ENCODE measurements around the gene HOXC9. TPM values are rescaled to one million over a fixed set of nuclear protein-coding genes. Genes with fewer than 3 reads are reported as not detected.
A peak's percentile ranks its signal among the peaks of the same experiment; 100 is the strongest.

Gene HOXC9
- total RNA-seq, 6 donors from 2014 or later, result 0.17 to 0.23 TPM; not detected in 4

DNA sequence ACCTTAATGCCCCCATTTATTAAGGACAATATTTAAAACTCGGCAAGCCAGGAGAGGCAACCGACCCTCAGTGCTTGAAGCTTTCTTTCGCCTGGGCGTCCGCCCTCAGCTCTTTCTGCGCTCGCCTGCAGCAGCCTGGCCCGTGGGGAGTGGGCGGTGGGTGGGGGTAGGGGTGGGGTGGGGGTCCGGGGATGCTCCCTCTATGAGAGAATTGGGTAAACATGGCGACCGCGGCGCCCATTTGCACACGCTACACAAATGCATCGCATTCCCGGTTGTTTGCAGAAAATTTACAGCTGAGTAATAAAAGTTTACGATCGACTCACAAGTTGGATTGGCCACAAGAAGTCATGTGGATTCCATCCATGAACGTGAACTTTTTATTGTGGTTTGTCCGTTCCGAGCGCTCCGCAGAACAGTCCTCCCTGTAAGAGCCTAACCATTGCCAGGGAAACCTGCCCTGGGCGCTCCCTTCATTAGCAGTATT, 16.6 kb downstream of the HOXC9 start:
- no peaks in the 10 kb centered on the region for H3K9me3 ChIP-seq
- ATAC-seq (ENCODE audit: low FRiP score in 2 of 2), result peak in 1 of 2 donors; percentile 26
- H3K36me3 ChIP-seq, result no peaks in the 10 kb centered on the region
- H3K4me3 ChIP-seq, result no peak overlapping the region
- H3K27ac ChIP-seq, result no peak overlapping the region
- WGBS, 2 donors, result 3 to 6% methylated on average over 24 to 25 of the region's 25 CpGs
- peak in 1 of 2 donors; percentile 35 for DNase-seq
- TF ChIP-seq EP300 (IDR thresholded peaks at IDR 0.05), result no peak
- TF ChIP-seq, protein P1, sequence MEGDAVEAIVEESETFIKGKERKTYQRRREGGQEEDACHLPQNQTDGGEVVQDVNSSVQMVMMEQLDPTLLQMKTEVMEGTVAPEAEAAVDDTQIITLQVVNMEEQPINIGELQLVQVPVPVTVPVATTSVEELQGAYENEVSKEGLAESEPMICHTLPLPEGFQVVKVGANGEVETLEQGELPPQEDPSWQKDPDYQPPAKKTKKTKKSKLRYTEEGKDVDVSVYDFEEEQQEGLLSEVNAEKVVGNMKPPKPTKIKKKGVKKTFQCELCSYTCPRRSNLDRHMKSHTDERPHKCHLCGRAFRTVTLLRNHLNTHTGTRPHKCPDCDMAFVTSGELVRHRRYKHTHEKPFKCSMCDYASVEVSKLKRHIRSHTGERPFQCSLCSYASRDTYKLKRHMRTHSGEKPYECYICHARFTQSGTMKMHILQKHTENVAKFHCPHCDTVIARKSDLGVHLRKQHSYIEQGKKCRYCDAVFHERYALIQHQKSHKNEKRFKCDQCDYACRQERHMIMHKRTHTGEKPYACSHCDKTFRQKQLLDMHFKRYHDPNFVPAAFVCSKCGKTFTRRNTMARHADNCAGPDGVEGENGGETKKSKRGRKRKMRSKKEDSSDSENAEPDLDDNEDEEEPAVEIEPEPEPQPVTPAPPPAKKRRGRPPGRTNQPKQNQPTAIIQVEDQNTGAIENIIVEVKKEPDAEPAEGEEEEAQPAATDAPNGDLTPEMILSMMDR (IDR thresholded peaks at IDR 0.05), result no peak
- no peak for TF ChIP-seq POLR2AphosphoS5 (IDR thresholded peaks at IDR 0.05)
- TF ChIP-seq POLR2A (IDR thresholded peaks at IDR 0.05), result no peak
- peaks cover 26 to 35% (median 33%) of the 10 kb centered on the region in 4 donors for H3K4me1 ChIP-seq
- peaks cover 1 to 88% (median 43%) of the 10 kb centered on the region in 4 donors for H3K27me3 ChIP-seq

DNA sequence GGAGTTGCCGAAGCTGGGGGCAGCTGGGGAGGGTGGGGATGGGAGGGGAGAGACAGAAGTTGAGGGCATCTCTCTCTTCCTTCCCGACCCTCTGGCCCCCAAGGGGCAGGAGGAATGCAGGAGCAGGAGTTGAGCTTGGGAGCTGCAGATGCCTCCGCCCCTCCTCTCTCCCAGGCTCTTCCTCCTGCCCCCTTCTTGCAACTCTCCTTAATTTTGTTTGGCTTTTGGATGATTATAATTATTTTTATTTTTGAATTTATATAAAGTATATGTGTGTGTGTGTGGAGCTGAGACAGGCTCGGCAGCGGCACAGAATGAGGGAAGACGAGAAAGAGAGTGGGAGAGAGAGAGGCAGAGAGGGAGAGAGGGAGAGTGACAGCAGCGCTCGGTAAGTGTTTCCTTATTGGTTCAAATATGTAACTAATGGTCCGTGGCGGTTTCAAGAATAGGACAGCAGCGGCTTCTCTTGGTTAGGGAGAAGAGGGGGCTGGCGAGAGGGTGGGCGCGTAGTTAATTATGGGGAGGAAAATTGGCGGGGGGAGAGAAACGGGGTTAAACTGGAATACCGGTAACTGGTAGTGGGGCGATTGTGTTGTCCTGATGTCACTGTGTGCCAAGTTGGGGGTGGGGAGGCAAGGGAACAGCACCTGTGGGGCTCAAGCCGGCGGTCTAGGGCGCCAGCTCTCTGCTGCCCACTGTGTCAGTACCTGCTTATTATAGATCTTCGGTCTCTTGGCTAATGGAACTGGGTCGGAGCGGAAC, 17.2 kb downstream of the HOXC9 start:
- H3K4me1 ChIP-seq, result peaks cover 26 to 35% (median 33%) of the 10 kb centered on the region in 4 donors
- 4 to 5% methylated on average over 20 to 23 of the region's 24 CpGs for WGBS, 2 donors
- H3K27ac ChIP-seq, result no peak overlapping the region
- H3K9me3 ChIP-seq, result no peaks in the 10 kb centered on the region
- H3K36me3 ChIP-seq, result no peaks in the 10 kb centered on the region
- ATAC-seq (ENCODE audit: low FRiP score in 2 of 2), result peak in 1 of 2 donors; percentile 33
- peak in 1 of 2 donors; percentile 35 for DNase-seq
- H3K27me3 ChIP-seq, result peaks cover 1 to 84% (median 41%) of the 10 kb centered on the region in 4 donors
- TF ChIP-seq, protein P1 (IDR thresholded peaks at IDR 0.05), result no peak
- TF ChIP-seq POLR2A (IDR thresholded peaks at IDR 0.05), result no peak
- TF ChIP-seq POLR2AphosphoS5 (IDR thresholded peaks at IDR 0.05), result no peak
- no peak for TF ChIP-seq EP300 (IDR thresholded peaks at IDR 0.05)
- peak overlapping the region in 3 of 4 donors; percentile 30 to 46 (median 45) for H3K4me3 ChIP-seq

DNA sequence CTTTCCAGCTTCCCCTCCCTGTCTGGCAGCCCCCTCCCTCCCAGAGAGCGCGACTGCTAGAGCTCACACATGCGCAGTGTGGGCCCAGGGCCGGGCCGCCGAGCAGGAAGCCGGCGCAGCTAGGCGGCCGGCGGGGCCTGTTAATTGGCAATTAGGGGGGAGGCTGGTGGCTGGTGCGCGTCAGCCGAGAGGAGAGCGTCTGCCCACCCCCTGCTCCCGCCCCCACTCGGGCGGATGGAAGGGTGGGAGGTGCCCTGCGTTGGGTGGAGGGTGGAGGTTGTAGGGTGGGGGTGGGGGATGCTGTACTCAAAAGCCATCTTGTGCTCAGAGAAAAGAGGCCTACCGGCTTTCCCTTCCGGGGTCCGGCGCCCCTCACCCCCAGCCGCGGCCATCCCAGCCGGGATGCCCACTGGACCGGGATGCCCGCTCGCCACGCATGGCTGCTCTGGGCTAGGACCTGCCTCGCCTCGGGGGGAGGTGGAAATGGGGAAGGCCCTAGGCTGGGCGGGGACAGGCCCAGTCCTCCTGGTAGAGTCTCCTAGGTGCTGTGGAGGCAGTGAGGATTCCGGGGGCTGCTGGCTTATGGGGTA, 18.0 kb downstream of the HOXC9 start:
- H3K4me3 ChIP-seq, result peak overlapping the region in 3 of 4 donors; percentile 30 to 46 (median 45)
- H3K36me3 ChIP-seq, result no peaks in the 10 kb centered on the region
- ATAC-seq (ENCODE audit: low FRiP score in 2 of 2) (peak; percentile 50 to 91), DNase-seq (peak; percentile 46 to 92)
- H3K4me1 ChIP-seq, result peaks cover 26 to 35% (median 33%) of the 10 kb centered on the region in 4 donors
- peak overlapping the region in 1 of 4 donors; percentile 48 for H3K27ac ChIP-seq
- no peaks in the 10 kb centered on the region for H3K9me3 ChIP-seq
- H3K27me3 ChIP-seq, result peaks cover 1 to 78% (median 39%) of the 10 kb centered on the region in 4 donors
- no peak for TF ChIP-seq POLR2AphosphoS5 (IDR thresholded peaks at IDR 0.05)
- TF ChIP-seq POLR2A (IDR thresholded peaks at IDR 0.05), result no peak
- TF ChIP-seq EP300 (IDR thresholded peaks at IDR 0.05), result no peak
- TF ChIP-seq, protein P1 (IDR thresholded peaks at IDR 0.05), result no peak
- WGBS, 2 donors, result 3 to 5% methylated on average over 8 to 26 of the region's 34 CpGs

DNA sequence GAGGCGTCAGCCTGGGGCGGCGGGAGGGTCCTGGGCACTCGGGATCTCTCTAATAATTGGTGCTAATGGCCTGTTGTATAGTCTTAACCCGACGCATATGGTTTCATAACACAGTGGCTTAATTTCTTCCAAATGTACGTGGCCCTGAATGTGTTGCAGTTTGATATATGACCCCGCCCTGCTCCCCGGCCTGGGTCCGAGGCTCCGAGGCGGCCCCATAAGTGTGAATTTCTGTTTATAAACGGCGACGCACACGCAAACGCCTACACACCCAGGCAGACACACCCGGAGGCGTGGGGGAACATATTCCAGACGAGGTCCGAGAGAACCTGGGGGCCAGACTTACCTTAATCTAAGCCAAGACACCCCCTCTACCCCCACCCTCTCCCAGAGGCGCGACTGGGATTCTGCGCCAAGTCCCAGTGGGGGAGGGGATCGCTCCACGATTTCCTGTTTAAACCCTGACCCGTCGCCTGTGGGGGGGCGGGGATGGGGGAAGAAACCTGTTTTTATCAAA, 18.6 kb downstream of the HOXC9 start:
- H3K27me3 ChIP-seq, result peaks cover 1 to 73% (median 39%) of the 10 kb centered on the region in 4 donors
- ATAC-seq (ENCODE audit: low FRiP score in 2 of 2), result peak in 1 of 2 donors; percentile 2
- peak overlapping the region in 2 of 4 donors; percentile 45 to 46 for H3K4me3 ChIP-seq
- TF ChIP-seq, protein P1 (IDR thresholded peaks at IDR 0.05), result no peak
- TF ChIP-seq POLR2AphosphoS5 (IDR thresholded peaks at IDR 0.05), result no peak
- no peak for TF ChIP-seq EP300 (IDR thresholded peaks at IDR 0.05)
- TF ChIP-seq POLR2A (IDR thresholded peaks at IDR 0.05), result no peak
- H3K36me3 ChIP-seq, result no peaks in the 10 kb centered on the region
- no peaks in the 10 kb centered on the region for H3K9me3 ChIP-seq
- no peak for DNase-seq
- WGBS, 2 donors, result 20 to 37% methylated on average over 18 to 29 of the region's 29 CpGs
- peak overlapping the region in 1 of 4 donors; percentile 48 for H3K27ac ChIP-seq
- peaks cover 26 to 35% (median 33%) of the 10 kb centered on the region in 4 donors for H3K4me1 ChIP-seq

Data from upper lobe of left lung (tissue), 6 donors.